Measurements from ENCODE around the gene NR4A3. TPM values are rescaled to one million over a fixed set of nuclear protein-coding genes. Genes with fewer than 3 reads are reported as not detected.

Gene NR4A3
- total and polyA plus RNA-seq, 5 donors from 2014 or later: 0.21 to 84.1 (median 0.41) TPM

DNA sequence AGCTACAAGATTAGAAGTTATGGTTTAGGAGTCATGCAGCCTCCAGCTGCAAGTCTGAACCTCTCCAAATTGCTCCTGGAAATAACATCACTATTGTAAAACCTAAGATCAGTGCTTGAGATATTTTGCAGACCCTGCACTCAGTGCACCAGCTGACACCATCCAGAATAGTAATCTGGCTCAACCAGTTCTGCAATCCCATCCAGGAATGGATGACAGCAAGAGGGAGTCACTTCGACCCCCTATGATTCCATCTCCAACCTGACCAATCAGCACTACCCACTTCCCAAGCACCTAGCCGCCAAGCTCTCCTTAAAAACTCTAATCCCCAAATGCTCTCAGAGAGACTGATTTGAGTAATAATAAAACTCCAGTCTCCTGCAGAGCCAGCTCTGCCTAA lies 37.9 kb upstream of the NR4A3 start:
- peaks cover 0 to 4% (median 0%) of the 10 kb centered on the region in 7 donors for H3K9me3 Mint-ChIP-seq
- no peak overlapping the region for H3K27ac ChIP-seq (ENCODE audit: insufficient read depth, low read length, poor library complexity, severe bottlenecking)

DNA sequence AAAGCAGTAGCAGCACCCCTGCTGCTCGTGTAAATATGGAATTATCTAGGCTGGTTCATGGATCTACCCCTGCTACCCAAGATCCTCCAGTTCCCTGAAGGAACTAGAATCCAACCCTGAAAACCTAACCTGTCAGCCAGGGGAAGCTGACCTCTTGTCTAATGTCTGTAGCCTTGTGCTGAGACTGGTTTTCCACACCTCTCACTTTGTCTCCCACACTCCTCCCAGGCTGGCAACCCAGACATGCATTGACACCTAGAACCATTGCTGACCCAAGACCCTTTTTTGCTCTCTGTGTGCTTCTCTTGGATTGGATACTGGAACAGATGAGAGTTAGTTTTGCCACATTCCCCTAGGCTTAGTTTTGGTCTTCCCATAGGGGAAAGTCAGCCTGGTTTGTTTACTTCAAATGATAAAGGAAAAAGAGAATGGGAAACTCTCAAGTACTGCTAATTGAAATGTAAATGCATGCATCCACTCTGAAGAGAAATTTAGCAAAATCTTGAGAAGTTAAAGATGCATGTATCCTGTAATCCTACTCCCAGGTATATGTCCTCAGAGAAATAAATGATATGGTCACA lies 36.6 kb upstream of the NR4A3 start:
- no peak for DNase-seq
- no peaks in the 10 kb centered on the region for H3K36me3 ChIP-seq (ENCODE audit: control insufficient read depth, insufficient read depth, low read length)
- Mint-ChIP-seq H3K4me1 (no peaks in the 10 kb centered on the region), H3K9me3 (peaks cover 0 to 4% (median 0%) of the 10 kb centered on the region in 7 donors), H3K4me3 (no peak overlapping the region), H3K27ac (no peak overlapping the region), H3K36me3 (no peaks in the 10 kb centered on the region), H3K27me3 (peaks cover 40% of the 10 kb centered on the region)
- no peak for ATAC-seq (ENCODE audit: low read depth in 2 of 2)
- no peaks in the 10 kb centered on the region for H3K4me1 ChIP-seq (ENCODE audit: control insufficient read depth, insufficient read depth, low read length, poor library complexity, severe bottlenecking)
- no peaks in the 10 kb centered on the region for H3K9me3 ChIP-seq (ENCODE audit: control insufficient read depth in 2 of 2, low read length in 2 of 2)
- H3K4me3 ChIP-seq (ENCODE audit: low read depth, low read length): no peak overlapping the region
- H3K27me3 ChIP-seq (ENCODE audit: control insufficient read depth, insufficient read depth, low read length): peaks cover 8% of the 10 kb centered on the region
- H3K27ac ChIP-seq (ENCODE audit: insufficient read depth, low read length, poor library complexity, severe bottlenecking): no peak overlapping the region

More for the DNA sequence above, 37.9 kb upstream of the NR4A3 start:
- Histone ChIP-seq H3K4me3 (ENCODE audit: low read depth, low read length) (no peak overlapping the region), H3K36me3 (ENCODE audit: control insufficient read depth, insufficient read depth, low read length) (no peaks in the 10 kb centered on the region), H3K4me1 (ENCODE audit: control insufficient read depth, insufficient read depth, low read length, poor library complexity, severe bottlenecking) (no peaks in the 10 kb centered on the region), H3K9me3 (ENCODE audit: control insufficient read depth in 2 of 2, low read length in 2 of 2) (no peaks in the 10 kb centered on the region), H3K27me3 (ENCODE audit: control insufficient read depth, insufficient read depth, low read length) (peaks cover 10% of the 10 kb centered on the region)
- no peak overlapping the region for H3K4me3 Mint-ChIP-seq
- no peak overlapping the region for H3K27ac Mint-ChIP-seq
- H3K27me3 Mint-ChIP-seq: peaks cover 41% of the 10 kb centered on the region
- H3K36me3 Mint-ChIP-seq: no peaks in the 10 kb centered on the region
- DNase-seq (no peak), ATAC-seq (ENCODE audit: low read depth in 2 of 2) (no peak)
- no peaks in the 10 kb centered on the region for H3K4me1 Mint-ChIP-seq

DNA sequence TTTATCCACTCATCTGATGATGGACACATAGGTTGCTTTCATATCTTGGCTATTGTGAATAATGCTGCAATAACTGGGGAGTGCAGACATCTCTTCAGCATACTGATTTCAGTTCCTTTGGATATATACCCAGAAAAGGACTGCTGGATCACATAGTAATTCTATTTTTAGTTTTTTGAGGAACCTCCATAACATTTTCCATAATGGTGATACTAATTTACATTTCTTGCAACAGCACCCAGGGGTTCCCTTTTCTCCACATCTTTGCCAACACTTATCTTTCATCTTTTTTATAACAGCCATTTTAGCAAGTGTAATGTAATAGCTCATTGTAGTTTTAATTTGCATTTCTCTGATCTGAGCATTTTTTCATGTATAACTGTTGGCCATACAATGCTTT lies 34.1 kb upstream of the NR4A3 start:
- H3K4me3 Mint-ChIP-seq: no peak overlapping the region
- H3K4me1 ChIP-seq (ENCODE audit: control insufficient read depth, insufficient read depth, low read length, poor library complexity, severe bottlenecking): no peaks in the 10 kb centered on the region
- DNase-seq (no peak), ATAC-seq (ENCODE audit: low read depth in 2 of 2) (no peak)
- peaks cover 48% of the 10 kb centered on the region for H3K27me3 Mint-ChIP-seq
- no peaks in the 10 kb centered on the region for H3K36me3 ChIP-seq (ENCODE audit: control insufficient read depth, insufficient read depth, low read length)
- no peaks in the 10 kb centered on the region for H3K9me3 ChIP-seq (ENCODE audit: control insufficient read depth in 2 of 2, low read length in 2 of 2)
- H3K36me3 Mint-ChIP-seq: no peaks in the 10 kb centered on the region
- no peaks in the 10 kb centered on the region for H3K4me1 Mint-ChIP-seq
- H3K9me3 Mint-ChIP-seq: peaks cover 0 to 2% (median 0%) of the 10 kb centered on the region in 7 donors
- no peak overlapping the region for H3K27ac Mint-ChIP-seq
- H3K27me3 ChIP-seq (ENCODE audit: control insufficient read depth, insufficient read depth, low read length): peaks cover 14% of the 10 kb centered on the region
- H3K4me3 ChIP-seq (ENCODE audit: low read depth, low read length): no peak overlapping the region
- H3K27ac ChIP-seq (ENCODE audit: insufficient read depth, low read length, poor library complexity, severe bottlenecking): no peak overlapping the region

DNA sequence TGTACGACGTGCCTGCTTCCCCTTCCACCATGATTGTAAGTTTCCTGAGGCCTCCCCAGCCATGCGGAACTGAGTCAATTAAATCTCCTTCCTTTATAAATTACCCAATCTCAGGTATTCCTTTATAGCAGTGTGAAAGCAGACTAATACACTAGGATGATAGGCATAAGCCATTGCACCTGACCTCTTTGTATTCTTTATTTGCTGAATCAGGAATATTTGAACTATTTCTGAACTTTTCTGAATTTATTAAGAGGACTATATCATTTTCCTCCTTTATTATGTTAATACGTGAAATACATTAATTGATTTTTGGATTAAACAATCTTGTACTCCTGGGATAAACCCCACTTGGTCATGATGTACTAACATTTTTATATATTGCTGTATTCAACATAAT lies 28.2 kb upstream of the NR4A3 start:
- H3K27ac Mint-ChIP-seq: no peak overlapping the region
- peaks cover 0 to 2% (median 0%) of the 10 kb centered on the region in 7 donors for H3K9me3 Mint-ChIP-seq
- H3K27me3 Mint-ChIP-seq: peaks cover 33% of the 10 kb centered on the region
- DNase-seq (no peak), ATAC-seq (ENCODE audit: low read depth in 2 of 2) (no peak)
- H3K4me3 Mint-ChIP-seq: no peak overlapping the region
- Histone ChIP-seq H3K9me3 (ENCODE audit: control insufficient read depth in 2 of 2, low read length in 2 of 2) (no peaks in the 10 kb centered on the region), H3K36me3 (ENCODE audit: control insufficient read depth, insufficient read depth, low read length) (no peaks in the 10 kb centered on the region), H3K4me1 (ENCODE audit: control insufficient read depth, insufficient read depth, low read length, poor library complexity, severe bottlenecking) (no peaks in the 10 kb centered on the region), H3K27me3 (ENCODE audit: control insufficient read depth, insufficient read depth, low read length) (peaks cover 13% of the 10 kb centered on the region), H3K4me3 (ENCODE audit: low read depth, low read length) (no peak overlapping the region), H3K27ac (ENCODE audit: insufficient read depth, low read length, poor library complexity, severe bottlenecking) (no peak overlapping the region)
- no peaks in the 10 kb centered on the region for H3K36me3 Mint-ChIP-seq
- H3K4me1 Mint-ChIP-seq: no peaks in the 10 kb centered on the region

DNA sequence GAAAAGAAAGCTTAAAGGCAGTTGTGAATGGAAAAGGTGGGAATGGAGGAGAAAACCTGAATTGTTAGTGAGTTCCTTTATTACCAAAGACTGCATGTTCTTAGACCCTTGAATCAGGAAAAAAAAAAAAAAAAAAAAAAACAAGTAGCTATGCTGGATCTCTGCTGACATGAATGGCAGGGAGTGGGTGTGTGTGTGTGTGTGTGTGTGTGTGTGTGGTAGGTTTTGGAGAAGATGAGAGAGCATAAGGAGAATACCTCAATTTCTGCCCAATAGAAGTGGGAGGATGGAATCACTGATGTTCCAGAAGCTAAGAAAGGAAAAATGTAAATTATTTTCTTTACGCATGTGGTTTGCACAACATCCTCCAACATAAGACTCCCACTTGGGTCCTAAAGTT lies 25.5 kb upstream of the NR4A3 start:
- ATAC-seq (ENCODE audit: low read depth in 2 of 2) (no peak), DNase-seq (no peak)
- H3K4me1 ChIP-seq (ENCODE audit: control insufficient read depth, insufficient read depth, low read length, poor library complexity, severe bottlenecking): no peaks in the 10 kb centered on the region
- peaks cover 7% of the 10 kb centered on the region for H3K27me3 ChIP-seq (ENCODE audit: control insufficient read depth, insufficient read depth, low read length)
- peaks cover 0 to 2% (median 0%) of the 10 kb centered on the region in 7 donors for H3K9me3 Mint-ChIP-seq
- no peaks in the 10 kb centered on the region for H3K4me1 Mint-ChIP-seq
- H3K9me3 ChIP-seq (ENCODE audit: control insufficient read depth in 2 of 2, low read length in 2 of 2): no peaks in the 10 kb centered on the region
- no peak overlapping the region for H3K27ac Mint-ChIP-seq
- no peaks in the 10 kb centered on the region for H3K36me3 ChIP-seq (ENCODE audit: control insufficient read depth, insufficient read depth, low read length)
- H3K27ac ChIP-seq (ENCODE audit: insufficient read depth, low read length, poor library complexity, severe bottlenecking): no peak overlapping the region
- peaks cover 22% of the 10 kb centered on the region for H3K27me3 Mint-ChIP-seq
- no peak overlapping the region for H3K4me3 Mint-ChIP-seq
- H3K36me3 Mint-ChIP-seq: no peaks in the 10 kb centered on the region
- H3K4me3 ChIP-seq (ENCODE audit: low read depth, low read length): no peak overlapping the region

DNA sequence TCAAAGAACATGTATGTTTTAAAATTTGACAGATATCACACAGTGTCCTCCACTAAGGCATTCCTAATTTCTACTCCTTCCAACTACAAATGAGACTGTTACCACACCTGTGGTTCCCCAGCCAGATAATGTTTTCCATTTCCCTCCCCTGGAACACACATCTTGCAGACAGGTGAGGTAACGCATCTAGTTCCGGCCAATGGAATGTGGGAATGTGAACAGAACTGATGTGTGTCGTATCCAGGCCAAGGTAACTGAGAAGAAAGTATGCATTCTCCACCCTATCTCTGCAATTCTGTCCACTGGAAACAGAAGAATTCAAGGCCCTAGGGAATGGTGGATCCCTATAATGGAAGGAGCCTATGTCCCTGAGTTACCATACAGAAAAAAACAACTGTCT lies 19.9 kb upstream of the NR4A3 start:
- ATAC-seq (ENCODE audit: low read depth in 2 of 2) (no peak), DNase-seq (no peak)
- Histone ChIP-seq H3K36me3 (ENCODE audit: control insufficient read depth, insufficient read depth, low read length) (no peaks in the 10 kb centered on the region), H3K27me3 (ENCODE audit: control insufficient read depth, insufficient read depth, low read length) (no peaks in the 10 kb centered on the region), H3K4me1 (ENCODE audit: control insufficient read depth, insufficient read depth, low read length, poor library complexity, severe bottlenecking) (no peaks in the 10 kb centered on the region), H3K9me3 (ENCODE audit: control insufficient read depth in 2 of 2, low read length in 2 of 2) (no peaks in the 10 kb centered on the region), H3K4me3 (ENCODE audit: low read depth, low read length) (no peak overlapping the region), H3K27ac (ENCODE audit: insufficient read depth, low read length, poor library complexity, severe bottlenecking) (no peak overlapping the region)
- H3K9me3 Mint-ChIP-seq: no peaks in the 10 kb centered on the region
- H3K27me3 Mint-ChIP-seq: no peaks in the 10 kb centered on the region
- H3K4me3 Mint-ChIP-seq: no peak overlapping the region
- H3K27ac Mint-ChIP-seq: no peak overlapping the region
- H3K4me1 Mint-ChIP-seq: no peaks in the 10 kb centered on the region
- no peaks in the 10 kb centered on the region for H3K36me3 Mint-ChIP-seq

DNA sequence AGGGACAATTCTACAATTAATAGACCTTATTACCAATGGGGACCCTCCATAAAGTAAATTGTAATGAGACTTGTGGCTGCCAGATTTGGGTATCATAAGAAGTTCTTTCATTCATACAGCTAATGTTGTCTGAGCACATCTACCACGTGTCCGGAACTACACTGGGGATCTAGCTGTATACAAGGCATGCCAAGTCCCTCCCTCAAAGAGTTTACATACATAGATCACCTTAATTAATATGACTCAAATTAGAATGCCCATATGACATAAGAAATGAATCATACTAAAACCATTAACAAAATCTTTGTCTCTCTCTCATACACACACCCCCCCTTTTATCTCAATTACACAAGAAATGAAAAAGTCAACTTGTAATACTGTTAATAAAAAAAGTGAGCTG lies 18.0 kb upstream of the NR4A3 start:
- H3K9me3 Mint-ChIP-seq: no peaks in the 10 kb centered on the region
- H3K27me3 Mint-ChIP-seq: no peaks in the 10 kb centered on the region
- Histone ChIP-seq H3K27me3 (ENCODE audit: control insufficient read depth, insufficient read depth, low read length) (no peaks in the 10 kb centered on the region), H3K9me3 (ENCODE audit: control insufficient read depth in 2 of 2, low read length in 2 of 2) (no peaks in the 10 kb centered on the region), H3K36me3 (ENCODE audit: control insufficient read depth, insufficient read depth, low read length) (no peaks in the 10 kb centered on the region), H3K4me1 (ENCODE audit: control insufficient read depth, insufficient read depth, low read length, poor library complexity, severe bottlenecking) (peaks cover 5% of the 10 kb centered on the region), H3K27ac (ENCODE audit: insufficient read depth, low read length, poor library complexity, severe bottlenecking) (no peak overlapping the region), H3K4me3 (ENCODE audit: low read depth, low read length) (no peak overlapping the region)
- no peak overlapping the region for H3K4me3 Mint-ChIP-seq
- no peak overlapping the region for H3K27ac Mint-ChIP-seq
- no peak for DNase-seq
- peaks cover 5 to 6% (median 5%) of the 10 kb centered on the region in 4 donors for H3K4me1 Mint-ChIP-seq
- no peaks in the 10 kb centered on the region for H3K36me3 Mint-ChIP-seq
- ATAC-seq (ENCODE audit: low read depth in 2 of 2): no peak

DNA sequence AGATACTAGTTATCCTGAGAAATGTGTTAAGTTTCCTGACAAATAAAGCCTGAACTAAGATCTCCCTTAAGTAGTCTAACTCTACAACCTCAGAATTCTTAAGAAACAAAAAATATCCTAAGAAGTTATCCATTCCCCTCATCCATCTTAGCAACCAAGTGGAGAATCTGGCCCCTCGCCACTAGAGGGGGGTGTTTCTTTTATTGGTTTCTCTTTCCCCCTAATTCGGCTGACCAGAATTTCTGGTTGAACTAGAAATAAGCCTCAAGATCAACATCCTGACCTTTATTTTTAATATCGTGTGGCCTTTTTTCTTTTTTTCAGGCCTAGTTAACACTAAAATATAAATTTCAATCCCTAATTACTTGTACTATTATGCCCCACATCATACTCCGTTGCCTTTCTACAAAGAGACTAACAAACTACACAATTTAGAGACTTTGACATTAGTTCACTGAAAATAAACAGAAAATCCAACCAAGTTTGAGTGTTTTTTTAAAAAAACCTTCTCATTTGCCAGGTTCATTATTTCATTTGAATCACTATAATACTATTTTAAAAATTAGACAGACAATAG lies 14.3 kb upstream of the NR4A3 start:
- Mint-ChIP-seq H3K27me3 (no peaks in the 10 kb centered on the region), H3K4me3 (peak overlapping the region in 1 of 4 donors; percentile 1)

More for the DNA sequence above, 14.3 kb upstream of the NR4A3 start:
- DNase-seq: peak; percentile 50 to 75 (median 75)
- Mint-ChIP-seq H3K36me3 (no peaks in the 10 kb centered on the region), H3K27ac (peak overlapping the region in 1 of 3 donors; percentile 31), H3K4me1 (peaks cover 5 to 15% (median 12%) of the 10 kb centered on the region in 4 donors), H3K9me3 (no peaks in the 10 kb centered on the region)
- peaks cover 2% of the 10 kb centered on the region for H3K27me3 ChIP-seq (ENCODE audit: control insufficient read depth, insufficient read depth, low read length)
- H3K27ac ChIP-seq (ENCODE audit: insufficient read depth, low read length, poor library complexity, severe bottlenecking): no peak overlapping the region
- no peaks in the 10 kb centered on the region for H3K9me3 ChIP-seq (ENCODE audit: control insufficient read depth in 2 of 2, low read length in 2 of 2)
- H3K4me3 ChIP-seq (ENCODE audit: low read depth, low read length): no peak overlapping the region
- H3K36me3 ChIP-seq (ENCODE audit: control insufficient read depth, insufficient read depth, low read length): no peaks in the 10 kb centered on the region
- ATAC-seq (ENCODE audit: low read depth in 2 of 2): peak in 1 of 2 donors; percentile 72
- peaks cover 5% of the 10 kb centered on the region for H3K4me1 ChIP-seq (ENCODE audit: control insufficient read depth, insufficient read depth, low read length, poor library complexity, severe bottlenecking)
